C4-2B (cell line): Measurements from ENCODE around the gene MAPK7.

Source experiments
- H3K27ac ChIP-seq: fragments of 450-650 bp; 2 replicates; pipeline ENCODE4 v1.5.1; 2017
- CTCF ChIP-seq: fragments of 450-650 bp; conservative IDR thresholded peaks from 2 replicates; pipeline ENCODE4 v1.5.1; 2017; ENCODE audit warnings: mild to moderate bottlenecking
- ZFX ChIP-seq: fragments of 450-650 bp; IDR thresholded peaks from 2 replicates; pipeline ENCODE4 v1.6.1; 2017

The MAPK7 gene

GRCh38 chr17:19338031-19338990 lies 40.0 kb upstream of the MAPK7 start:
- no peak overlapping the region for H3K27ac ChIP-seq
- TF ChIP-seq CTCF (peak; percentile 80), ZFX (no peak)

- TF ChIP-seq ZFX (no peak), CTCF (no peak)
- H3K27ac ChIP-seq: no peak overlapping the region
These were observed 38.9 kb upstream of the MAPK7 start for GRCh38 chr17:19339341-19339815.

GRCh38 chr17:19341211-19341631 lies 37.1 kb upstream of the MAPK7 start:
- no peak overlapping the region for H3K27ac ChIP-seq
- TF ChIP-seq CTCF: no peak
- TF ChIP-seq ZFX: no peak

GRCh38 chr17:19341641-19342610 lies 36.4 kb upstream of the MAPK7 start:
- TF ChIP-seq CTCF (no peak), ZFX (no peak)
- H3K27ac ChIP-seq: no peak overlapping the region

- no peak for TF ChIP-seq ZFX
- H3K27ac ChIP-seq: no peak overlapping the region
These were observed 35.6 kb upstream of the MAPK7 start for GRCh38 chr17:19342611-19343255.

GRCh38 chr17:19343256-19343630 lies 35.1 kb upstream of the MAPK7 start:
- no peak overlapping the region for H3K27ac ChIP-seq
- TF ChIP-seq CTCF (no peak), ZFX (no peak)

- no peak for TF ChIP-seq CTCF
- no peak for TF ChIP-seq ZFX
- no peak overlapping the region for H3K27ac ChIP-seq
These were observed 34.6 kb upstream of the MAPK7 start for GRCh38 chr17:19343671-19344151.
